Activated naive CD4-positive, alpha-beta T cell treated with anti-CD3 and anti-CD28 coated beads, Interleukin-2, amount 50 U/mL, for 16 hours (primary cell): ENCODE results near the gene SLTM.
"Not testable (repeated sequence)": the region's sequence is repeated elsewhere in the genome, so short reads cannot be mapped to it uniquely, and the experiment has no call there.

Experiments used
- DNase-seq: peaks from one replicate; pipeline ENCODE4 v3.0.0-alpha.2; 2020

SLTM gene

DNA sequence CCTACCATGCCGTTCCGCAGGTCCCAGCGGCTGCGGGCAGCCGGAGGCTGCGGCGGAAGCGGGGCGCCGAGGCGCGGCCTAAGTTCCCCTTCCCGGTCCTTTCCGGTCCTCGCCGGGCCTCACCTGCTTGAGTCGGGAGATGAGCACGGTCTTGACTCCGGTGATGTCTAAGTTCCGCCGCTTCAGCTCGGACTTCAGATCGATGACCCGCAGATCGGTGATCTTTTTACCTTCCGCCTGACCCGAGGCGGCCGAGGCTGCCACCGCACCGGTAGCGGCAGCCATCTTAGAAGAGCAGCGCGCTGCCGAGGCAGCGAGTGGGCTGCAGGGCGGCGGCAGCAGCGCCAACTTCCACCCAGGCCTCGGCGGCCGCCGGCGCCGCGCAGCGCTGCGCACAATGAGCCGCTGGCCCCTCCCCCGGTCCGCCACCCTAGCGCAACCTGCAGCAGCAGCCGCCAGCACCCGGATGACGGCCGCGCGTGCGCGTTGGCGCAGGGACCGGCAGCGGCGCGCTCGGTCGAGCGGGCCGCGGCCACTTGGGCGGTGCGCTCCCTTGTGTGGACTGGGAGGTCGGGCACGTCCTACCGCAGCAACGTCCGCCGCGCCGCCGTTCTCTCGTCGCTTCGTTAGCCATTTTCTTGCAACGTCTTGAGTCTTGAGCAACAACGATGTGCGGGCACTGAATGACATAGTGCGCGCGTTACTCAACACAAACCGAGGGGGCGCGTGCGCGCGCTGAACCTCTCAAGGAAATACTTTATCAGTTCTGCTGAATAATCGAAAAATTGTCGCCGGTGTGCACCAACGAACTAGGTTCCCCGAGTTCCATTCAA, at the start of gene SLTM:
TSS of gene SLTM (minus strand) at position 399 of the 833 bp plus-strand sequence. CDS start at position 285, 114 bp downstream.
- DNase-seq = peak; percentile 95

- DNase-seq = no peak
Measured at GRCh38 chr15:58983261-58983660, 49.8 kb upstream of the SLTM start.

DNA sequence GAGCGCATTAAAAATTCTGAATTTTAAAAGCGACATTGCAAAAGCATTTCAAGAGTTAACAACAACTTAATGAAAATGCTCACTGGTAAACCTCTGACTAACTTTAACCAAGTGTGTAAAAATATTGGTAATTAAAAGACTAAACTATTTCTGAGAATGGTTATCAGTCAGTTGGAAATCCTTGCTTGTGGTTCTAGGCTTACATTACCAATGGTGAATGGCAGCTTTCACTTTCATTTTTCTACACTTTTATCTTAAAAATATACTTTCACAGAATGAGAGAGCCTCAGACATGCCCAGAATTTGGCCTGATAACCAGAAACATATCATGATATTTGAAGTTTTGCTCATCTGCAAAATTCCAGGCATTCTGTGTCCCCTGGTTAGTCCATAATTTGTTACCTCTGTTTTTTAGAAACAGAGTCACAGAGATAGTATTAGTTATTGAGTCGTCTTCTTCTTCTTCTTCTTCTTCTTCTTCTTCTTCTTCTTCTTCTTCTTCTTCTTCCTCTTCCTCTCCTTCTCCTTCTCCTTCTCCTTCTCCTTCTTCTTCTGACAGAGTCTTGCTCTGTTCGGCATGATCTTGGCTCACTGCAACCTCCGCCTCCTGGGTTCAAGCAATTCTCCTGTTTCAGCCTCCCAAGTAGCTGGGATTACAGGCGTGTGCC, 48.5 kb upstream of the SLTM start:
- DNase-seq = no peak

DNA sequence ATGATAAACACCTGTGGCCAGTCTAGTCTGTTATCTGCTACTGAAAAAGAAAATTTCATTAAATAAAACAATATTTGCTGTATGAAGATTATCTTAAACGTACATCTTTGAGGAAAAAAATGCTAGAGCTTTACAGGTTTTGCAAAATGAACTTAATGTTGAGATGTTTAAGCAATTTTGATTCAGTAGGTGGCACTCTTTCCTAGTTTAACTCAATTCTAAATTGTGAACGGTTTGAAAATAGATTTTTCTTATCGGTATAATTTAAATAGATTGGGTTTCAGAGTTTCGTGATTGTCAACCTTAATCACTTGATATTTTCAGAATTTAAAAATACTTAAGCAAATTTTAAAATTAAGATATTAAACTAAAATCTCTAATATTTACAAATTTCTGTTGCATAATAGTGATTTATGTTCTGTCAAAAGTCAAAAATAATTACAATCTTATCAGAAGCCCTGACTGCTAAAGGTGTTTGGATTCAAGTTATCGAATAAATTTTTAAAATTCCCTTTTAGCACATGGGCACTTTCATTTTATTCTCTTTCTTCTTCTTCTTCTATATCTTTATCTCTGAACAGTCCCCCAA, 47.0 kb upstream of the SLTM start:
- no peak for DNase-seq

- no peak for DNase-seq
Measured at GRCh38 chr15:58977887-58978286, 44.4 kb upstream of the SLTM start.

DNA sequence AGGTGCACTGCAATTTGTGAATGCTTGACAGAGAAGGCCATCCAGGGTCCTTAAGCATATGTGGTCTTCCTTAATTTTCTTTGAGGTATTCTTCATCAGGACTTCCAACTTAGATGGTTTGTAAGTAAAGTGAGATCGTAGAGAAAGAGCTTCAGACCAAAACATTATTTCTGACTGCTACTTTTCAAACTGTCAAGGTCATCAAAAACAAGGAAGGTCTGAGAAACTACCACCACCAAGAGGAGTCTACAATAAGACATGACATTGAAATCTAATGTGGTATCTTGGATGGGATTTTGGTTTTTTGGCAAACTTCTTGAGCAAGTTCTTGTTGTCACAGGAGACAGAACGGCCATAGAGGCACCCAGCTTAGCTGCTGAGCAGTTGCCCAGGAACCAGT, 34.0 kb upstream of the SLTM start:
- DNase-seq = no peak

- DNase-seq = no peak
Measured at GRCh38 chr15:58966698-58967097, 33.2 kb upstream of the SLTM start.

- DNase-seq = no peak
Measured at GRCh38 chr15:58962662-58963565, 29.4 kb upstream of the SLTM start.

DNA sequence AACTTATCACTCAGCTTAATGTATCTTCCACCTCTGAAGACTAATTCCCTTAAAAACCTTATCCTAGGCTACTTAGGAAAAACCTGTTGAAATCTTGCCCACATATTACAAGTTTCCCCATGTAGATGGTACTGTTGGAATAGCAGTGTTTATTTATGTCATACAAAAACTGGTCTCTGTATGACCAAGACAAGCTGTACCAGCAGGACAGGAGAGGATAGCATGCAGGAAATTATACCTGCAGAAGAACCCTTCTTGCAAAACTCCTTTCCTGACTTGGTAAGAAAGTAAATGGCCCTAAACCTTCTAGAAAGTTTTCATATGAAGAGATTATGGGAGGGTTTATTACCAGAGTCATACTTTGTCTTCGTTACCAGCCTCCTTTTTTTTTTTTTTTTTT, 28.7 kb upstream of the SLTM start:
- no peak for DNase-seq

GRCh38 chr15:58958811-58959210, 25.3 kb upstream of the SLTM start:
- DNase-seq = no peak

DNA sequence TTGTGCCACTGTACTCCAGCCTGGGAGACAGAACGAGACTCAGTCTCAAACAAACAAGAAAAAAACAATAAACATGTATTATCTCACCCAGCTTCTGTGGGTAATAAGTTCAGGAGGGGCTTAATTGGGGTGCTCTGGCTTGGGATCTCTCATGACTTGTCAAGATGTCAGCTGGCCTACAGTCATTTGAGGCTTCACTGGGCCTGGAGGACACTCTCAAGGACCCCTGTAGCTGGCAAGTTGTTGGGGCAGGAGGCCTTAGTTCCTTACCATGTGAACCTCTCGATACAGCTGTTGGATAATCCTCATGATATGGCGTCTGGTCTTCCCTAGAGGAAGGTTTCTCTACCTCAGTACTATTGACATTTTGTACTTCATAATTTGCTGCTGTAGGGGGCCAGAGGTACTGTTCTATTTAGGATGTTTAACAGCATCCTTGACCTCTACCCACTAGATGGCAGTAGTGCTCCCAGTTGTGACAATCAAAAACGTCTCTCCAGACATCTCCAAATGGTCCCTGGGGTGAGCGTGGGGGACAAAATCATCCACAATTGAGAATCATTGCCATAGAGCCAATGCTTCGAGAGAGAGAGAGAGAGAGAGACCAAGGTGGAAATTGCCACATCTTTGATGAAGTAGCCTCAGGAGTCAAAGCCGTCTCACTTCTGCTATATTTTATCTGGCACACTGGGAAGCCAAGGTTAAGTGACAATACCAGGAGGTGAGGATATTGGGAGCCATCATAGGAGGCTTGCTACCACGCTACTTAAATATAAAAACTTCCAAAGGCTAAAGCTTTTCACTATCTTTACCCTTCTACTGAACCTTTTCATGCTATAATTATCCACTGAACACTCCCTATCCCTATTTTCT, 23.9 kb upstream of the SLTM start:
- peak; percentile 48 for DNase-seq

- no peak for DNase-seq
Measured at GRCh38 chr15:58952751-58953150, 19.3 kb upstream of the SLTM start.

GRCh38 chr15:58951388-58952007, 18.0 kb upstream of the SLTM start:
- DNase-seq = no peak

DNA sequence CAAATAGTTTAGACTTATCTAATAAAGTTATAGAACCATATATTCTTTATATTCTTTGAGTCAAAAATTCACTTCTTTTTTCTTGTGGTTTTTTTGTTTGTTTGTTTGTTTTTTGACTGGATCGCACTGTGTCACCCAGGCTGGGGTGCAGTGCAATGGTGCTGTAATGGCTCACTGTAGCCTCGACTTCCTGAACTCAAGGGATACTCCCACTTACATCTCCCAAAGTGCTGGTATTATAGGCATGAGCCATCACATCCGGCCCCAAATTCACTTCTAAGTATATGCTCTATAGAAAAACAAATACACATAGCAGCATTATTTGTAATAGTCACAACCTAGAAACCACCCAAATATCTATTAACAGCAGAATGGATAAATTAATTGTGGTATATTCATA, 13.7 kb upstream of the SLTM start:
- no peak for DNase-seq

DNA sequence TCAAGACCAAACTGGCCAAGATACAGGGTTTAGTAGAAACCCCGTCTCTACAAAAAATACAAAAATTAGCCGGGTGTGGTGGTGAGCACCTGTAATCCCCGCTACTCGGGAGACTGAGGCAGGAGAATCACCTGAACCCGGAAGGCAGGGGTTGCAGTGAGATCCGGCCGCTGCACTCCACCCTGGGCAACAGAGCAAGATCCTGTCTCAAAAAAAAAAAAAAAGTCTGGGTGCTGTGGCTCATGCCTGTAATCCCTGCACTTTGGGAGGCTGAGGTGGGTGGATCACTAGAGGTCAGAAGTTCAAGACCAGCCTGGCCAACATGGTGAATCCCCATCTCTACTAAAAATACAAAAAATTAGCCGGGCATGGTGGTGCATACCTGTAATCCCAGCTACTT, 1.5 kb upstream of the SLTM start:
- not testable (repeated sequence) for DNase-seq

DNA sequence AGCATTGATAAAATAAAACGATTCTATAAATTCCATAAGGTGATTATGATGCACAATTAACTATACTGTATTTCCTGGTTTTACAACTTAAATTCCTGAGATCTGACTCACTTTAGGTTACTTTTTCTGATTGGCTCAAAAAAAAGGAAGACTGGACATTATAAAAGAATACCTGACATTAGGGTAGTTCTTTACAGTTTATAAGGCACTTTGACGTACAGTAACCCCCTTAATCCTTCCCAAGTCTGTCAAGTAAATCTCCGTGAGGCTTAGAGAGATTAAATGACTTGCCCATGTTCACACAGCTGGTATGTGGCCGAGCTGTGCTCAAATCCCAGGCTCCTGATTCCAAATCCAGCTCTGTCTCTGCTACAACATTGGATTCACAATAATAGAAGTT, 1.0 kb upstream of the SLTM start:
- DNase-seq = no peak

- no peak for DNase-seq
Measured at GRCh38 chr15:58934114-58934447, 602 bp upstream of the SLTM start.

- DNase-seq = no peak
Measured at GRCh38 chr15:58932710-58933280, 684 bp downstream of the SLTM start.

GRCh38 chr15:58931987-58932588, 1.4 kb downstream of the SLTM start:
- DNase-seq = no peak

- DNase-seq = no peak
Measured at GRCh38 chr15:58929891-58930416, 3.5 kb downstream of the SLTM start.

DNA sequence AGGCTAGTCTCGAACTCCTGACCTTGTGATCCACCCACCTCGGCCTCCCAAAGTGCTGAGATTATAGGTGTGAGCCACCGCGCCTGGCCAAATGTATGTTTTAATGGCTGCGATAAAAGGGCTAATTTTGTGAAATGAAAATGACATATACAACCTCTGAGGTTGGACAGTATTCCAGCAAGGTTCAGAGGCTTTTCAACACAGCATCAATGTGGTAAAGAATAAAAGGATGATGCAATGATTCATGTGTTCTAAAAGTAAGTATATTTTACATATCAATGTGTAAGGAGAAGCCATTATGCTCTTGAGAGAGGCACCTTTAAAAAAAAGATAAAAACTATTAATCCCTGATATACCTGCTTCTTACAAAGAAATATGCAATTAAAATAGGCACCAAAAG, 6.7 kb downstream of the SLTM start:
- no peak for DNase-seq
